Immature natural killer cell (primary cell): ENCODE measurements around the gene NEDD9. TPM values are rescaled to one million over a fixed set of nuclear protein-coding genes. Genes with fewer than 3 reads are reported as not detected.

Experiments
- DNase-seq, 3 donors: peaks; one replicate each; pipeline ENCODE4 v3.0.0; 2022; ENCODE audit warnings: mixed read lengths in 1 of 3
- H3K27ac Mint-ChIP-seq, 6 donors: one replicate each; pipeline ENCODE4 v1.8.0; 2020; ENCODE audit warnings: mixed read lengths in 6 of 6, mild to moderate bottlenecking in 5 of 6, inconsistent platforms in 4 of 6, moderate library complexity in 3 of 6
- H3K27me3 Mint-ChIP-seq, 3 donors: one replicate each; pipeline ENCODE4 v1.8.0; 2020 to 2021; ENCODE audit warnings: low read depth in 3 of 3, mild to moderate bottlenecking in 3 of 3, mixed read lengths in 3 of 3, moderate library complexity in 3 of 3, inconsistent platforms in 1 of 3
- H3K36me3 Mint-ChIP-seq, 3 donors: one replicate each; pipeline ENCODE4 v1.8.0; 2020; ENCODE audit warnings: mixed read lengths in 3 of 3, inconsistent platforms in 2 of 3, mild to moderate bottlenecking in 2 of 3
- H3K4me1 Mint-ChIP-seq, 2 donors: one replicate each; pipeline ENCODE4 v1.8.0; 2020; ENCODE audit warnings: inconsistent platforms in 2 of 2, mild to moderate bottlenecking in 2 of 2, mixed read lengths in 2 of 2, moderate library complexity in 1 of 2
- H3K4me3 Mint-ChIP-seq, 5 donors: one replicate each; pipeline ENCODE4 v1.8.0; 2020; ENCODE audit warnings: mild to moderate bottlenecking in 5 of 5, mixed read lengths in 5 of 5, inconsistent platforms in 3 of 5, moderate library complexity in 3 of 5
- H3K9me3 Mint-ChIP-seq, 6 donors: one replicate each; pipeline ENCODE4 v1.8.0; 2020; ENCODE audit warnings: mild to moderate bottlenecking in 6 of 6, mixed read lengths in 6 of 6, inconsistent platforms in 4 of 6, moderate library complexity in 3 of 6
- polyA plus RNA-seq, 3 donors: library from polyadenylated mRNA; unstranded; fragments of 300-500 nt; fragmentation: Illumina TruSeq; gene quantifications; one replicate each; pipeline ENCODE4 v1.2.3, GENCODE V29; 2021

The NEDD9 gene
- polyA plus RNA-seq, 3 donors from 2014 or later: 26.2 to 73.6 (median 27.6) TPM

DNA sequence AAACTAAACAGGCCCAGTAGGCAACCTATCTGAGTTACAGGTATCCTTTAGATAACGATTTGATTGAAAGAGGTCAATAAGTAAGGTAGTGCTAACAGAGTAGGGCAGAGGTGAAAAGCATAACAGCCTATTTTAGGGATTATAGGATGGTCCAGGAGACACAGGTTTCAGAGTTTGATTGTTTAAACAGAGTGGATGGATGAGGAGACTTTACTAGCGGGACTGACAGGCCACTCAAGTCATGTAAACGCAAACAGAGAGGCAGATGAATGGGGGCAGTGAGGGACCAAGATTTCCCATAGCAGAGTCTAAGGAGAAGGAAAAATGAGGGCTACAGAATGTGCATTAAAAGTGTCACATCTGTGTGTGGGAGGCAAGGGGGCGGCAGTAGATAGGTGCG, 4.8 kb downstream of the NEDD9 start:
- peak overlapping the region in 5 of 6 donors; percentile 5 to 95 (median 41) for H3K27ac Mint-ChIP-seq

DNA sequence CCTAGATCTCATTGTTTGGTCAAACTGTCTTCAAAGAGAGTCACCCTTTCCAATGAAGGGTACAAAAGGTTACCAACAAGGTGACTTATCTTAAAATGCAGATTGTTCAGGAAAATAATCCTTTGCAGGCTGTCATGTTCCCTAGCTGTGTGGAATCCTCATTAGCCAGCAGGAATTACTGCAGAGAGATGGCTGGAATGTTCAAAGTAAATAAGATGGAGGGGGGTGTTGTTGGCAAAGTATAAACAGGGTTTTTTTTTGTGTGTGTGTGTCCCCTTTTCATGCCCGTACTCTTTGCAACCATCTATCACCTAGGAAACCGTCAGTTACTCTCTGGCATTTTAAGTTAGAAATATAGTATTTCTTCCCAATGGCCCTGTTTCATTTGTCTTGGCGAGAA, 6.5 kb downstream of the NEDD9 start:
- H3K36me3 Mint-ChIP-seq: peaks cover 0 to 7% (median 3%) of the 10 kb centered on the region in 3 donors
- H3K27me3 Mint-ChIP-seq: peaks cover 3 to 8% (median 7%) of the 10 kb centered on the region in 3 donors
- no peak for DNase-seq
- H3K4me3 Mint-ChIP-seq: peak overlapping the region; percentile 12 to 72 (median 59)
- peaks cover 95 to 100% of the 10 kb centered on the region in 2 donors for H3K4me1 Mint-ChIP-seq
- H3K27ac Mint-ChIP-seq: peak overlapping the region; percentile 91 to 98 (median 96)
- H3K9me3 Mint-ChIP-seq: no peaks in the 10 kb centered on the region

More for the DNA sequence above, 4.8 kb downstream of the NEDD9 start:
- peaks cover 3 to 14% (median 9%) of the 10 kb centered on the region in 3 donors for H3K27me3 Mint-ChIP-seq
- H3K36me3 Mint-ChIP-seq: peaks cover 0 to 7% (median 3%) of the 10 kb centered on the region in 3 donors
- H3K4me1 Mint-ChIP-seq: peaks cover 83 to 96% of the 10 kb centered on the region in 2 donors
- peak overlapping the region in 4 of 5 donors; percentile 4 to 60 (median 40) for H3K4me3 Mint-ChIP-seq
- no peak for DNase-seq
- H3K9me3 Mint-ChIP-seq: no peaks in the 10 kb centered on the region

GRCh38 chr6:11224966-11225463, 7.5 kb downstream of the NEDD9 start:
- Mint-ChIP-seq H3K9me3 (no peaks in the 10 kb centered on the region), H3K4me1 (peaks cover 95 to 100% of the 10 kb centered on the region in 2 donors), H3K36me3 (peaks cover 7 to 15% (median 9%) of the 10 kb centered on the region in 3 donors), H3K27me3 (peaks cover 3 to 8% (median 7%) of the 10 kb centered on the region in 3 donors), H3K4me3 (peak overlapping the region; percentile 74 to 91 (median 79)), H3K27ac (peak overlapping the region; percentile 91 to 98 (median 96))
- peak; percentile 32 to 45 (median 41) for DNase-seq

GRCh38 chr6:11224252-11224965, 8.1 kb downstream of the NEDD9 start:
- peaks cover 3 to 8% (median 7%) of the 10 kb centered on the region in 3 donors for H3K27me3 Mint-ChIP-seq
- H3K36me3 Mint-ChIP-seq: peaks cover 9 to 21% (median 10%) of the 10 kb centered on the region in 3 donors

DNA sequence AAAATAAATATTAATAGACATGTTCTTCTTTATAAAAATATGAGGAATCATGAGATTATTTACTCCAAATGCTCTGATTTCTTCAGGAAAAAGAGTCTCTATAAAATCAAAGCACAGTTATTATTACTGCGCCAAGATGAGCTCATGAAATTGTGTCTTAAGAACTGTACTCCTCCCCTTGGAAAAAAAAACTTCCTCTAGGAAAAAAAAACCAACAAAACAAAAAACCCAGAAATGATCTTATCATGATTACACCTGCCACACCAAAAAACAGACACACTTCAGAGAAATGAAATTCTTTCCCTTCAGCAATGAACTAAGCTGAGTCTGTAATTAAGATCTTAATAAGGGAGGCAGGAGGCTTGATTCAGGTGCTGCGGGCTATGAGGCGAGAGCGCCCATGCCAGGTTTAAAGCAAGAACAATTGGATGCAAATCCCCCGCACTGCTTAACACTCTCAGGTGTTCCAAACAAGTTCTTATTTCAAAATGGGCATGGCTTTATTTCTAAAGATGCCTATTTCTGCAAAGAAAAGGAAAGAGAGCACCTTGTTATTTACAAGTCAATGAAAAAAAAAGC, 9.1 kb downstream of the NEDD9 start:
- no peak for DNase-seq
- peaks cover 99 to 100% of the 10 kb centered on the region in 2 donors for H3K4me1 Mint-ChIP-seq
- no peaks in the 10 kb centered on the region for H3K9me3 Mint-ChIP-seq
- peaks cover 5 to 8% (median 7%) of the 10 kb centered on the region in 3 donors for H3K27me3 Mint-ChIP-seq
- H3K36me3 Mint-ChIP-seq: peaks cover 9 to 25% (median 10%) of the 10 kb centered on the region in 3 donors
- peak overlapping the region; percentile 91 to 98 (median 96) for H3K27ac Mint-ChIP-seq
- peak overlapping the region; percentile 74 to 91 (median 79) for H3K4me3 Mint-ChIP-seq

More at GRCh38 chr6:11224252-11224965, 8.1 kb downstream of the NEDD9 start:
- peak; percentile 73 to 79 (median 79) for DNase-seq
- peak overlapping the region; percentile 91 to 98 (median 96) for H3K27ac Mint-ChIP-seq
- peaks cover 95 to 100% of the 10 kb centered on the region in 2 donors for H3K4me1 Mint-ChIP-seq
- no peaks in the 10 kb centered on the region for H3K9me3 Mint-ChIP-seq
- peak overlapping the region; percentile 74 to 91 (median 79) for H3K4me3 Mint-ChIP-seq

GRCh38 chr6:11222385-11223277, 9.8 kb downstream of the NEDD9 start:
- peaks cover 9 to 20% (median 10%) of the 10 kb centered on the region in 3 donors for H3K36me3 Mint-ChIP-seq
- DNase-seq: peak; percentile 31 to 51 (median 45)
- H3K4me3 Mint-ChIP-seq: peak overlapping the region; percentile 70 to 85 (median 76)
- H3K4me1 Mint-ChIP-seq: peaks cover 99 to 100% of the 10 kb centered on the region in 2 donors
- peak overlapping the region; percentile 91 to 98 (median 96) for H3K27ac Mint-ChIP-seq
- H3K27me3 Mint-ChIP-seq: peaks cover 5 to 8% (median 7%) of the 10 kb centered on the region in 3 donors
- no peaks in the 10 kb centered on the region for H3K9me3 Mint-ChIP-seq

- H3K27ac Mint-ChIP-seq: peak overlapping the region; percentile 91 to 98 (median 96)
- H3K27me3 Mint-ChIP-seq: peaks cover 5 to 8% (median 7%) of the 10 kb centered on the region in 3 donors
- DNase-seq: no peak
- peaks cover 99 to 100% of the 10 kb centered on the region in 2 donors for H3K4me1 Mint-ChIP-seq
- H3K9me3 Mint-ChIP-seq: no peaks in the 10 kb centered on the region
- peak overlapping the region; percentile 70 to 84 (median 76) for H3K4me3 Mint-ChIP-seq
- H3K36me3 Mint-ChIP-seq: peaks cover 9 to 22% (median 11%) of the 10 kb centered on the region in 3 donors
Observed at GRCh38 chr6:11221623-11222384, 10.7 kb downstream of the NEDD9 start.

- DNase-seq: no peak
- Mint-ChIP-seq H3K36me3 (peaks cover 9 to 38% (median 25%) of the 10 kb centered on the region in 3 donors), H3K27ac (peak overlapping the region; percentile 91 to 98 (median 96)), H3K4me3 (peak overlapping the region in 4 of 5 donors; percentile 28 to 60 (median 30)), H3K27me3 (peaks cover 2 to 7% (median 4%) of the 10 kb centered on the region in 3 donors), H3K4me1 (peaks cover 99 to 100% of the 10 kb centered on the region in 2 donors), H3K9me3 (no peaks in the 10 kb centered on the region)
Observed at GRCh38 chr6:11219400-11219834, 13.1 kb downstream of the NEDD9 start.

- peak overlapping the region in 4 of 5 donors; percentile 28 to 60 (median 49) for H3K4me3 Mint-ChIP-seq
- H3K27ac Mint-ChIP-seq: peak overlapping the region; percentile 70 to 98 (median 96)
- H3K36me3 Mint-ChIP-seq: peaks cover 11 to 38% (median 27%) of the 10 kb centered on the region in 3 donors
- peaks cover 97 to 100% of the 10 kb centered on the region in 2 donors for H3K4me1 Mint-ChIP-seq
- no peaks in the 10 kb centered on the region for H3K9me3 Mint-ChIP-seq
- no peak for DNase-seq
- peaks cover 0 to 4% (median 2%) of the 10 kb centered on the region in 3 donors for H3K27me3 Mint-ChIP-seq
Observed at GRCh38 chr6:11218538-11219399, 13.7 kb downstream of the NEDD9 start.

DNA sequence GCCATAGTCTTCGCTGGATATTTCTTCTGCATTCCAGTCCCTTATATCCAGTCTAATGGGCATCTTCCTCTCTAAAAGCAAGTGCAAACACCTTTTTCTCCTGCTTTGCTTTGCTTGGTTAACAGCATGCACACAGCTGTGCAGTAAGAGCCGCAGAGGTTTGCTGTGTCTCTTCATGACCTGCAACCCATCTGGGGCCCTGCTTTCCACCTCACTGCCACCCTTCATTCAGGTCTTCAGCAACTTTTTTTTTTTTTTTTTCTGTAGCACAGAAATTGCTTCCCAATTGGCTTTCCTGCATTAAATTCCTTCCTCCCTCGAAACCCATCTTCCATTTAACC, 14.4 kb downstream of the NEDD9 start:
- H3K36me3 Mint-ChIP-seq: peaks cover 11 to 45% (median 32%) of the 10 kb centered on the region in 3 donors
- no peak for DNase-seq
- H3K4me1 Mint-ChIP-seq: peaks cover 97 to 100% of the 10 kb centered on the region in 2 donors
- peaks cover 0 to 2% (median 0%) of the 10 kb centered on the region in 3 donors for H3K27me3 Mint-ChIP-seq
- peak overlapping the region in 3 of 5 donors; percentile 28 to 49 (median 44) for H3K4me3 Mint-ChIP-seq
- H3K27ac Mint-ChIP-seq: peak overlapping the region; percentile 5 to 97 (median 93)
- H3K9me3 Mint-ChIP-seq: no peaks in the 10 kb centered on the region

GRCh38 chr6:11217360-11218101, 14.9 kb downstream of the NEDD9 start:
- DNase-seq: no peak
- Mint-ChIP-seq H3K27me3 (peaks cover 0 to 3% (median 0%) of the 10 kb centered on the region in 3 donors), H3K4me1 (peaks cover 97 to 100% of the 10 kb centered on the region in 2 donors)

More at GRCh38 chr6:11217360-11218101, 14.9 kb downstream of the NEDD9 start:
- Mint-ChIP-seq H3K4me3 (peak overlapping the region in 4 of 5 donors; percentile 22 to 49 (median 36)), H3K36me3 (peaks cover 16 to 51% (median 37%) of the 10 kb centered on the region in 3 donors), H3K27ac (peak overlapping the region; percentile 69 to 97 (median 92)), H3K9me3 (no peaks in the 10 kb centered on the region)
